ENCODE data around the gene PNO1.
"Not testable (repeated sequence)": the region's sequence is repeated elsewhere in the genome, so short reads cannot be mapped to it uniquely, and the experiment has no call there.

The PNO1 gene

GRCh38 chr2:68158134-68158447 lies 403 bp downstream of the PNO1 start:
- DNase-seq: no peak

- DNase-seq: no peak
Measured at GRCh38 chr2:68163641-68164040, 6.0 kb downstream of the PNO1 start.

DNA sequence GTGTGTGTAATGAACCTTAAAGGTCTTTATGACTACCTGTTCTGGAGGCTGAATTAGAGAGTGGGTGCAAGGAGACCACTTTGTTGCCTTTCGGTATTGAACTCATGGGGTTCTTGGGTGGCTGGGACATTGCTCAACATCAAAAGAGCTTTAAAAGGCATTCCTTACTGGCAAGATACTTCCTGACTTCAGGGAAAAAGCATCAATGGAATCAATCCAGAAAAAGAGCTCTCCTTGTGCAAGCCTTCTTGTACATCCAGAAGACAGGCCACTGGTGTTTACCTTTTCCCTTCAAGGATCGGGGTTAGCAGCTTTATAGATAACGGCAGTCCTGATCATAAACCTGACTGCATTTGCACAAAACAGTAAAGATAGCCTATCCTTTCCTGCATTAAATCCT lies 9.5 kb downstream of the PNO1 start:
- no peak for DNase-seq

DNA sequence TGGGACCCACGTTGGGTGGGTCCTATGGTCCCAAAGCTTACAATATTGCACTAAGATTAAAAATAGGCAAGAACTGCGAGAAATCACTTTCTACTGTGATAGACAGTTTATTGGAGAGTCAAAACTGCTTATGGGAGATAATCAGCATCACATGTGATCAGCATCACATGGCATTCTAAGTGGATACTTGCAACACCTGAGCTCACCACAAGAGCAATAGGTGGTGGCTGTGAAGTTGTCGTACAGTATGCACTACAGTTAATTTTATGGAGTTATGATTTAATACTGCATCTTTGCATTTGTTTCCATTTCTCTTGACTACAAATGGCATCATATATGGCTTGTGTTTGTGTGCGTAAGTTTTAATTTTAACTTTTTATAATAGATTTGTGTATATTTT lies 11.6 kb downstream of the PNO1 start:
- DNase-seq: no peak

- no peak for DNase-seq
Measured at GRCh38 chr2:68171146-68171545, 13.5 kb downstream of the PNO1 start.

GRCh38 chr2:68171684-68172083 lies 14.0 kb downstream of the PNO1 start:
- DNase-seq: no peak

- no peak for DNase-seq
Measured at GRCh38 chr2:68172521-68172920, 14.8 kb downstream of the PNO1 start.

DNA sequence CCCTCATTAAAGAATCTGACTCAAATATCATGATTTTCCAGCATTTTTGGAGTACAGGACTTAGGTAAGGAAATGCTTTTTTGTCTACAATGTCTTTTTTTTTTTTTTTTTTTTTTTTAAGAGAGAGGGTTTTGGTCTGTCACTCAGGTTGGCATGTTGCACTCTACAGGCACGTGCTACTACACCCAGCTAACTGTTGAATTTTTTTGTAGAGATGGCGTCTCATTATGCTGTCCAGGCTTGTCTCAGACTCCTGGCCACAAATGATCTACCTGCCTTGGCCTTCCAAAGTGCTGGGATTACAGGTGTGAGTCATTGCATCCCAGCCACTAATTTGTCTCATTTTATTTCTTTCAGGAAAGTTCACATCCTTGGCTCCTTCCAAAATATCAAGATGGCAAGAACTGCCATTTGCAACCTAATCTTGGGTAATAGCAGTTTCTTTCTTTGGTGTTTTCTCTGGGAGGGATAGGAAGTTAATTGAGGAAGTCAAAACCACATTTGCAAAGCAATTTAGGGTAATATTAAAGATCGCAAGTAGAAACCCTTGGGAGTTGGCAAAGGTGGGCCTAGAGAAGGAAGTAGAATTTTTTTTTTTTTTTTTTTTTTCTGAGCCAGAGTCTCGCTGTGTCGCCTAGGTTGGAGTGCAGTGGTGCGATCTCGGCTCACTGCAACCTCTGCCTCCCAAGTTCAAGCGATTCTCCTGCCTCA lies 15.5 kb downstream of the PNO1 start:
- DNase-seq: no peak

GRCh38 chr2:68175210-68175609 lies 17.5 kb downstream of the PNO1 start:
- DNase-seq: not testable (repeated sequence)

DNA sequence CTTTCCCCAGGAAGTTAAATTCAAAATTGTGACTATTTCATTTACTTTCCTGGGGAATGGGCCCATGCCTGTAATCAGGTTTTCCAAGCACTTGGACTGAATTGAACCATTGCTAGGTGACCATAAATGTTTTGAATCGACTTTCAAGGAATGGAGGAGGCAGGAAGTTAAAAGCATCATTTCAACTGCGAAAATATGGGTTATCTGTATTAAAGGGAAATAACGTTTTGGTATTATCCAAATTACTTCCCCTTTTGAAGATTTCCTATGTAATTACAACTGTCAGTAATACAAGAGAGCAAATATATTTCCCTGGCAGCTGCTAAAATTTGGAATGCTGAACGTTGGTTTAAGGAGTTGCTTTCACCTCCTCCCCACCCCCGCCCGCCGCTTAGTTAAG lies 19.0 kb downstream of the PNO1 start:
- no peak for DNase-seq

DNA sequence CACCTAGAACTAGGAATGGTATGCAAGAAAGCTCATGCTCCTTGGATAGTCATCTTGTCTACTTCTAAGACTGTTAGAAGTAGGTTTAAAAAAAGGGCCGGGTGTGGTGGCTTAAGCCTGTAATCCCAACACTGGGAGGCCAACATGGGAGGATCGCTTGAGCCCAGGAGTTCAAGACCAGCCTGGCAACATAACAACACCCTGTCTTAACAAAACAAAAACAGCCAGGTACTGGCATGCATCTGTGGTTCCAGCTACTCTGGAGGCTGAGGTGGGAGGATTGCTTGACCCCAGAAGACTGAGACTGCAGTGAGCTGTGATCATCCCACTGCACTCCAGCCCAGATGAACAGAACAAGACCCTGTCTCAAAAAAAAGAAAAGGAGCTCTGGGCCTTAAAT lies 19.9 kb downstream of the PNO1 start:
- DNase-seq: no peak

DNA sequence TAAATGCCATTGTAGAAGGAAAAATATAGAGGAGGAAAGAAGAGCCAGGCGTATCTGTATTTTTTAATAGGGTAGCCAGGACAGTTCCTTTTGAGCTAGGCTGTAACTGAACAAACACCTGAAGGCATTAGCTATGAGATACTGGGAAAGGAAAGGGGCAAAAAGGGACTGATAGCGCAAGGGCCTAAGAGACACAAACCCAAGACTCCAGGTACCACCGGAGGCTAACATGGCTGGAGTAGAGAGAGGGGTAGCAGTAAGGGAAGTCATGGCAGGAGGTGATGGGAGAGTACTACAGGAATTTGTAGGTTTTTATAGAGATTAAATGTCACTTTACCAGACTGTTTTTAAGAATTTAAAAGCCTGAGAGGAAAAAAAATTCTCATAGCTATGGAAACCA lies 20.7 kb downstream of the PNO1 start:
- no peak for DNase-seq

- no peak for DNase-seq
Measured at GRCh38 chr2:68178954-68179627, 21.4 kb downstream of the PNO1 start.

DNA sequence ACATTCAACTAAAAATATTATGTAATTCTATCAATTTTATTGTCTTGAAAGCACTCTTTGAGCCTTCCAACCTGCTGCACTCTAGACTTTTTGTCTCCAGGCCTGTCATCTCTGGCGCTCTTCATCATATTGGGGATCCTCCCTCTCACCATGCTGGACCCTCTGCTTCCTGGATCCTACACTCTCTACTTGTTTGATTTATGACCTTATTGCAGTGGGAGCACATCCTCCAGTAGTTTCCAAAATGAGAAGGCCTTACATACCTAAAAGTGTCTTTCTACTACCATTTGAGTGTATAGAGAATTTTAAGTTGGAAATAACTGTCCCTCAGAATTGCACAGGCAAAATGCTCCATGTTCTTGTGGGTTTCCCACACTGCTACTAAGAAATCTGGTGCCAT lies 25.2 kb downstream of the PNO1 start:
- no peak for DNase-seq

GRCh38 chr2:68185541-68186164 lies 28.0 kb downstream of the PNO1 start:
- DNase-seq: peak; percentile 19 to 43 (median 33)

DNA sequence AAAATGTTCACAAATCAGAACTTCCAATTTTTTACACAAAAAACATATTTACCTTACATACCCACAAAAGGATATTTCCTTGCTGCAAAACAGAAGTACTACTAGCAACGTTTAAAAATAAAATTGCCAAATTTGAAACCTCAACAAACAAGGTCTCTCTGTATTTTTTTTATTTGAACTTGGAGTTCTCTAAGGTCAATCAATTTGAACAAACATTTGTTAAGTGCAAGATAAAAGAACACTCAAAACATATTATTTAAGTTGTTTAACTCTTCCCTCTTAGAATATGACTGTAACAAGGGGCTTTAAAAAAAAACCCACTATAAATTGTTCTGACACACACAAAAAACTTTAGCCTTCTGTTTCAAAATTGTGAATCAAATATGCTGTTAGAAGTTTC lies 29.6 kb downstream of the PNO1 start:
- DNase-seq: no peak

DNA sequence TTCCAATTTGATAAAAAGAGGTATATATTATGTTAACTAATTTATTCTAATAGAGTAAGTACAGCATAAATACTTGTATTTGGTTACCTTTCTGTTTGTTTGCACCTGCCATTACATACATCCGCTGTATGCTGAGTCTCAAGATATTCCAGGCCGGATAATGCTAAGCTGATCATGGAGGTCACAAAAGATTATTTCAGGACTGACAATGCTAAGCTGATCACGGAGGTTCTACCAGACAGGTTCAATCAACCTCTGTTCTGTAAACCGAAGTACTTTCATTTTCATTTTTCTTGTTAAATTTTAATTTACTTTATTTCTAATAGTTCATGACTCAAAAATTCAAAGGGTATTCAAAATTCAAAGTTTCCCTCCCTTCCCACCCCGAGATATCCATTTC lies 31.1 kb downstream of the PNO1 start:
- no peak for DNase-seq

DNA sequence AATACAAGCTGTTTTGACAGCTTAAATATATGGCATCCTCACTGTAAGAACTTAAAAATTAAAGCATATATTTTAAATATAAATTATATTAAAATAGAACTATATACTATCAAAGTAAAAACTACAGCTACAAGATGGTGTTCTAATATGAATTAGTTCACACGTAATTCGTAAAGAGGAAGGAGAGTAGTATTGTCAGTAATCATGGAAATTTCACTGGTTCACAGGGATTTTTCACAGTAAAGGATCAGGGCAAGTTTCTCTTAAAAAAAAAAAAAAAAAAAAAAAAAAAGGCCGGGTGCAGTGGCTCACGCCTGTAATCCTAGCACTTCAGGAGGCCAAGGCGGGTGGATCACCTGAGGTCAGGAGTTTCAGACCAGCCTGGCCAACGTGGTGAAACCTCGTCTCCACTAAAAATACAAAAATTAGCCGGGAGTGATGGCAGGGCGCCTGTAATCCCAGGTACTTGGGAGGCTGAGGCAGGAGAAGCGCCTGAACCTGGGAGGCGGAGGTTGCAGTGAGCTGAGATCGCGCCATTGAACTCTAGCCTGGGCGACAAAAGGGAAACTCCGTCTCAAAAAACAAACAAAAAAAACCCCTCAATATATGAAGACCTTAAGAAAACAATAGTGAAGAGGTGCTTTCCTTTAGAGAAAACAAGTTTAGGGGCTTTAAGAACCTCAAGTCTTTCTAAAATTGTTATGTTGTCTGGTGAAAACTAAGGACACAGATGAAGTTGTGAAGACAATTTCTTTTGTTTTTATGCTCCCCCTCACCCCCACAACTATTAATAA lies 32.5 kb downstream of the PNO1 start:
- DNase-seq: no peak

DNA sequence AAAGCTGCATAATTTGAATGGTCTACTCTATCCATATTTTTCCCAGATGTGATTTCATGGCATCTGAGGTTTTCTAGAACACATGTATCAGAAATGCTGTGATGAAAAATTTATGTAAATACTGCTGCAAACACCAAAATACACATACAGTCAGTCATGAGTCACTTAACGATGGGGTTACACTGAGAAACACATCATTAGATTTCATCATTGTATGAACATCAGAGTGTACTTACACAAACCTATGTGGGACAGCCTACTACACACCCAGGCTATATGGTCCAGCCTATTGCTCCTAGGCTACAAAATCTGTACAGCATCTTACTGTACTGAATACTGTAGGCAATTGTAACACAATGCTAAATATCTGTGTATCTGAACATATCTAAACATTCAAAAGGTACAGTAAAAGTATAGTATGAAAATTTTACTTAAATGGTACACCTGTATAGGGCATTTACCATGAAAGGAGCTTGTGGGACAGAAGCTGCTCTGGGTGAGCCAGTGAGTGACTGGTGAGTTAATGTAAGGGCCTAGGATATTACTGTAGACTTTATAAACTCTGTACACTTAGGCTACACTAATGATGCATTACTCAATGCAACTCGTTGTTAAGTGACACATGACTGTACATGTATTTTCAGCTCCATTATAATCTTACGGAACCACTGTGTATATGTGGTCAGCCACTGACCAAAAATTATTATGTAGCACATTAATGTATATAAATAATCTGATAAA lies 33.5 kb downstream of the PNO1 start:
- peak in 1 of 5 donors; percentile 31 for DNase-seq

DNA sequence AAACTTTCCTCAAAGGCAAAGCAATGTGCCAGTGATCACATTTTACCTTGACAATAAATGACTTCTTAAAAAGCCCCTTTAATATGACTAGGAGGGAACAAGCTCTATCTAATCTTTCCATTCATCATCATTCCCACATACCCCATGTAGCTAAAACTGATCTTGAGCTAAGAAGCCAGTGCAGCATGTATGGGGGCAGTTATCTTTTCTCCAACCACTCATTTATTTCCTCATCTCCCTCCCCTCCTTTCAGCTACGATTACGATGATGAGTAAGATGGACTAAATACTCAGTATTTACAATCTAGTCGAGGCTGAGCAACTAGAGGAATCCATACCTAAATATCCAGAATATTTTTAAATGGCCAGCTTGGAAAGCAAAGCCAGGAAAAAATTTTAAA lies 35.5 kb downstream of the PNO1 start:
- DNase-seq: no peak

DNA sequence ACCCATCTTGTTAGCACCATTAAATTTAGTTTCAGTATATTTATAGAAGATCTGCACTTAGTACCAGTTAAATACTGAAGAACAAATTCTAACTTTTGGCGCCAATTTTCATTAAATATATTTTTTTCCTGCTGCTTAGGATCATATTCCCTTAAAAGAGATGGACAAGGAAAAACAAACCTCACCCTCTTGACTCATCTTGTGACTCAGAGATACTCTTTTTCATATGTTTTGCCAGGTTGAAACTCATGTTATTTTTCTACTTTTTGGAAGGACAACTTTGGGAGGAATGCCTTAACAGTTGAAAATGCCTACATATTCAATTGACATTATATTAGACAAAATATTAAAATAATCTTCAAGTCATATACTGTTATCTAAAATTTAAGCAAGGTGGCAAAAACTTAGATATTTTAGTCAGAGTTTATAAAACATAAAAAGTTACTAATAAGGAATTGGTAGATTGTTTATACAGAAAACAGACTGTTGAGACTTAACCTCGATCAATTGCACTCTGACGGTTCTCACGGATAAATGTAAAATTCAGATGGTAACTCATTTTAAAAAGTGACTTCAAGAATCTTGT lies 36.2 kb downstream of the PNO1 start:
- DNase-seq: no peak

DNA sequence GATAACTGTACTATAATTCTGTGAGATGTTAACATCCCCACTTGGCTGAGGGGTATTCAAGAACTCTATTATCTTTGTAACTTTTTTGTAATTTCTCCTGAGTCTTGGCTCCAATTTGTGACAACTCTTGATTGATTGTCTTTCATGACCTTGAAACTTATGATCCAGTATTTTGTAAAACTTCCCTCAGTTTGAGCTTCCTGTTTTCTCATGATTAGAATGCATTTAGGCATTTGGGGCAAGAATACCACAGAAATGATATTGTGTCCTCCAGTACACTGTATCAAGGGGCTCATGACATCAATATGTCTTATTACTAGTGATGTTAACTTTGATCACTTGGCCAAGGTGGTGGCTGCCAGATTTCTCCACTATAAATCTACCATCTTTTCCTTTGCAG lies 37.4 kb downstream of the PNO1 start:
- no peak for DNase-seq

Measured in T-helper 1 cell (primary cell).